ENCODE measurements around the gene GPR150.
A peak's percentile ranks its signal among the peaks of the same experiment; 100 is the strongest.

GPR150 gene

DNA sequence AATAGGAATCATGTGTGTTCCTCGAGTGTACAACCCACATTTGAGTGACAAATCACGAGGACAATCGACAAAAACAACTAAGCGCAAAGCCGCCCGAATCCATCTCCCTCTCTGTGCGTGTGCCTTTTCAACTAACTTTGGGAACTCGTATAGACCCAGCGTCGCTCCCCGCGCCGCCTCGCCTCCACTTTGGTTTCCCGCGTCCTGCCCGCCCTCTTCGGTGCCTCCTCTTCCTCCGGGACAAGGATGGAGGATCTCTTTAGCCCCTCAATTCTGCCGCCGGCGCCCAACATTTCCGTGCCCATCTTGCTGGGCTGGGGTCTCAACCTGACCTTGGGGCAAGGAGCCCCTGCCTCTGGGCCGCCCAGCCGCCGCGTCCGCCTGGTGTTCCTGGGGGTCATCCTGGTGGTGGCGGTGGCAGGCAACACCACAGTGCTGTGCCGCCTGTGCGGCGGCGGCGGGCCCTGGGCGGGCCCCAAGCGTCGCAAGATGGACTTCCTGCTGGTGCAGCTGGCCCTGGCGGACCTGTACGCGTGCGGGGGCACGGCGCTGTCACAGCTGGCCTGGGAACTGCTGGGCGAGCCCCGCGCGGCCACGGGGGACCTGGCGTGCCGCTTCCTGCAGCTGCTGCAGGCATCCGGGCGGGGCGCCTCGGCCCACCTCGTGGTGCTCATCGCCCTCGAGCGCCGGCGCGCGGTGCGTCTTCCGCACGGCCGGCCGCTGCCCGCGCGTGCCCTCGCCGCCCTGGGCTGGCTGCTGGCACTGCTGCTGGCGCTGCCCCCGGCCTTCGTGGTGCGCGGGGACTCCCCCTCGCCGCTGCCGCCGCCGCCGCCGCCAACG is at the start of gene GPR150:
GPR150 (plus strand) TSS at position 58 of the 840 bp plus-strand sequence; CDS start at position 247, 189 bp downstream.
- DNase-seq, result peak; percentile 19

- DNase-seq, result no peak
These were observed 47.9 kb upstream of the GPR150 start for GRCh38 chr5:95572016-95572415.

DNA sequence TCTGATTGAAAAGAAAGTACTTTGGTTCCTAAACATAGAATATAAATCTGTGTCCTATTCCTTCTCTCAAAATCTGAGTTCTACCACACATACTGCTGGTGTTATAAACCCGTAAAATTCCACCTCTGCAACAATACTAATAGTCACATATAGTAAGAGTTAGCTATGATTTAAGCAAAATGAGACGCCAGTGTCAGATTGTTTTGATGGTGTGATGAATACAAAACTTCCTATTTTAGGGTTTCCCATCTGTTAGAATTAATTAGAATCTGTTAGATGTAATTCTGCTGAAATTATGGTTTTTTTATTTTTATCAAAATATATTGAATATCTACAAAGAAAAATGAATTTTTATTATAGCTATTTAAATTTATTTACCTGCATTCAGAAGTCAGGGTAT is 38.3 kb upstream of the GPR150 start:
- no peak for DNase-seq

DNA sequence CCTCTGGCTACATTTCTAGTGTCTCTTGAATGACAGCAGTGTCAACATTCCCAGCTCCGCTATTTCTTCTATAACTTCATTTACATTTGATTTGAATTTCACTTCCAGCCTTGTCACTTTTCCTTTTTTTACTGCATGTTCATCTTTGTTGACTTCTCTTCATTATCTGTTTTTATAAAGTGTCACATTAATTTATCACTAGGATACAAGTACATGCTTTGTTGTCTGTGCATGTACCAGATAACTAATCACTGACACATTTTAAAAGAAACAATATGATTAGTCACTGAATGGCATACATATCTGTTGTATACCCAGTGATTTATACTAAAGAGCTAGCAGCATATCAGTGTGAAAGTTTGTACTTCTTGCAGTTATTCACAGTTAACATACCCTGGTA is 35.9 kb upstream of the GPR150 start:
- DNase-seq, result no peak

DNA sequence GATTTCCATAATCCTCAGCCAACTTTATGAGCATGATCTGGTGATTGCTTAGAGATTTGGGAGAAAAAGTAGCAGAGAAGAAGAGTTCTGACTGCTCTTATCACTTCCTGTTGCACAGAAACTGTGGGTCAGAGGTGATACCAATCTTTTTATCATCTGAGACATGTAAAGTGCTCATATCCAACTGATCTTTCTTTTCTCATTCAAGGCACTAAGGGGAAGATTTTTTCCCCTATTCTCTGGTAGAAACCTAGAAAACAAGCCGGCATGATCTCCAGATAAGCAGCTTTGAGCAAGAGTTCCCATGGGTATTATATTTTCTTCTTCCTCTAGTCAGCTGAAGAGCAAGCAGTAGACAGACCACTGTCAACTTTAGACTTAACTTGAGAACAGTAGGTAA is 29.0 kb upstream of the GPR150 start:
- no peak for DNase-seq

GRCh38 chr5:95591490-95591901 is 28.4 kb upstream of the GPR150 start:
- DNase-seq, result no peak

- no peak for DNase-seq
These were observed 24.5 kb upstream of the GPR150 start for GRCh38 chr5:95595289-95595931.

- DNase-seq, result no peak
These were observed 20.6 kb upstream of the GPR150 start for GRCh38 chr5:95599252-95599651.

- no peak for DNase-seq
These were observed 19.3 kb upstream of the GPR150 start for GRCh38 chr5:95600557-95600956.

DNA sequence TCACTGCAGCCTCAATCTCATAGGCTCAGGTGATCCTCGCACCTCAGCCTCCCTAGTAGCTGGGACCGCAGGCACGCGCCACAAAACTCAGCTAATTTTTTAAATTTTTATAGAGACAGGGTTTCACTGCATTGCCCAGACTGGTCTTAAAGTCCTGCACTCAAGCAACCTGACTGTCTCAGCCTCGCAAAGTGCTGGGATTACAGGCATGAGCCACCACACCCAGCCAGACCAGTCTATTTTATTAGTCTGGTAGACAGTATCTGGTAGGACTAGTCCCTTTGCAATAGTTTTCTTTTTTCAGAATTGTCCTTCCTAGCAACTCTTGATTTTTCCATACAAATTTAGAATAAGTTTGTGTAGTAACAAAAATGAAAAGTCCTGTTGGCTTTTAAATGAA is 14.1 kb upstream of the GPR150 start:
- DNase-seq, result no peak

- DNase-seq, result no peak
These were observed 13.5 kb upstream of the GPR150 start for GRCh38 chr5:95606419-95606818.

GRCh38 chr5:95609711-95610110 is 10.2 kb upstream of the GPR150 start:
- DNase-seq, result no peak

DNA sequence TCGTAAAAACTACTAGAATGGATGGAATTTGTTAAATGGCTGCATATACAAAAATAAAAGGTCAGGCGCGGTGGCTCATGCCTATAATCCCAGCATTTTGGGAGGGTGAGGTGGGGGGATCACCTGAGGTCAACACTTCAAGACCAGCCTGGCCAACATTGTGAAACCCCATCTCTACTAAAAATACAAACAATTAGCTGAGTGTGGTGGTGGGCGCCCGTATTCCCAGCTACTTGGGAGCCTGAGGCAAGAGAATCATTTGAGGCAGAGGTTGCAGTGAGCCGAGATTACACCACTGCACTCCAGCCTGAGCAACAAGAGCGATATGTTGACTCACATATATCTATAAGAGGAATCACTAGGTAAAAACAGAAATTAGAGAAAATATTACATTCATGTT is 9.3 kb upstream of the GPR150 start:
- no peak for DNase-seq

- no peak for DNase-seq
These were observed 8.5 kb upstream of the GPR150 start for GRCh38 chr5:95611396-95611795.

DNA sequence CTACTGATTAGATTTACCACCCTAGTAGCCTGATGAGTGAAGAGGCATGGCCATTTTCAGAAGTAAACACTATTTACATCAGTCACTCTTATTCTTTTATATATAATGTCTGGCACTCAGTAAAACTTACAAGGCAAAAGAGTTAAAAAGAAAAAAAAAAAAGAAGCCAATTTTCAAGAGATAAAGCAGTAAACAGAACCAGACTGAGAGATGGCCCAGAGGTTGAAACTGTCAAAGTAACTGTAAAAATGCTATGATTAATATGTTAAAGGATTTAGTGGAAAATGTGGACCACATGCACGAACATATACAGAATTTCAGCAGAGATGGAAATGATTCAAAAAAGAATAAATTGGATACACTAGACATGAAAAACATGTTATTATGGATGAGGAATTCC is 6.4 kb upstream of the GPR150 start:
- DNase-seq, result no peak

DNA sequence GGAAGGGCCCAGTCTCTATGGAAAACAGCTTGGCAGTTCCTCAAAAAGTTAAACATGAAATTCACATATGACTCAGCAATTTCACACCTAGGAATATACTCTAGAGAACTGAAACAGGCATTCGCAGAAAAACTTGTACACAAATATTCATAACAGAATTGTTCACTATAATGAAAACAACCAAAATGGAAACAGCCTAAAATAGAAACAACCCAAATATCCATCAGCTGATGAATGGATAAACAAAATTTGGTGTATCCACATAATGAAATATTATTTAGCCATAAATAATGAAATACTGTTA is 4.8 kb upstream of the GPR150 start:
- DNase-seq, result no peak

- DNase-seq, result no peak
These were observed 2.8 kb upstream of the GPR150 start for GRCh38 chr5:95617057-95617456.

- DNase-seq, result no peak
These were observed 791 bp upstream of the GPR150 start for GRCh38 chr5:95619096-95619495.

DNA sequence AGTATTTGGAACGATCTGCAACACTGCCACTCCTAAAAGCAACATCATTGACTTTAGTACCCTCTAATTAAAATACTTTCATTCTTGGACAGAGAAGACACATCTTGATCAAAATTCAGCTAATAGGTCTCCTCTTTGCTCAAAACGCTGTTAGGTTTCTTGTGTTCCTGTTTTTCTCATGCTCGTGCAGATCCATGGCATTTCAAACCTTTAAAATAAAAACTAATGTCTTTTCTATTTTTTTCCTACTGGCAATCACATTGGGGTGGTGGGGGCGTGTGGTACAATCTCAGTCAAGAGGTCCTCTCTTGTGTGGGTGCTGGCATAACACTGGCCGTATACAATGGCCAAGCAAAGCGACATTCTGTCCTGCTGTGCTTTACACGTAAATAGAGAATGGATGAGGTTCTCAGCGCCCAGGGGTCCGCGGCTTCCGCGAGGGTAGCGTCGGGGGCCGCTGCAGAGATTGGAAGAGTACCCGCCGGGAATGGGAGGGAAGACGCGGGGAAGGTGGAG is 315 bp upstream of the GPR150 start:
- DNase-seq, result no peak

GRCh38 chr5:95620870-95621838 is 1.3 kb downstream of the GPR150 start:
- peak; percentile 15 for DNase-seq

- no peak for DNase-seq
These were observed 2.1 kb downstream of the GPR150 start for GRCh38 chr5:95621839-95622629.

GRCh38 chr5:95623706-95624105 is 3.8 kb downstream of the GPR150 start:
- no peak for DNase-seq
